ENCODE measurements around the gene LSM14B. TPM values are rescaled to one million over a fixed set of nuclear protein-coding genes. Genes with fewer than 3 reads are reported as not detected.

The LSM14B gene
- total RNA-seq, 1 experiment from 2014 or later = 51.8 TPM

DNA sequence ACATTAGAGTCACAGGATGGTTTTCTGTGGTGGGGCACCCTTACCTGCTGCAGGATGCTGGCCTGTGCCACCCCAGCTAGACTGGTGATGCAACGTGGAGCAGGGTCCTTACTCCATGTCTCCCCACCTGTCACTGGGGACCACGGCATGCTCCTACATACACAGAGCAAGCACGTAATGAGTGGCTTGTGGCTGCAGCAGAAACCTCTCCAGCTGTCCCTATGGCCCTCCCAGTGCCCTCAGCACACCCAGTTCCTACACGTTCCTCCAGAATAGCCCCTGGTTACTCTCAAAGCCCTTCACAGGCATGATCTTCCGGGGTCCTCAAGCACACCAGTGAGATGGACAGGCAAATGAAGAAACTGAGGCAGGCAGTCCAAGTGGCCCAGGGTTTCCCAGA lies 3.2 kb upstream of the LSM14B start:
- ATAC-seq = no peak
- Histone ChIP-seq H3K9ac (ENCODE audit: low read length) (no peak overlapping the region), H3F3A (ENCODE audit: low read length, unreplicated experiment) (no peaks in the 10 kb centered on the region), H3K79me2 (ENCODE audit: low read length) (peaks cover 14% of the 10 kb centered on the region), H2AFZ (ENCODE audit: low read length) (no peak overlapping the region), H3K27me3 (ENCODE audit: low read length) (no peaks in the 10 kb centered on the region), H3K4me3 (ENCODE audit: low read length) (no peak overlapping the region), H3K27ac (ENCODE audit: low read length) (no peak overlapping the region), H3K4me2 (ENCODE audit: low read length) (no peak overlapping the region), H3K9me2 (replicated peaks; ENCODE audit: low read length) (no peaks in the 10 kb centered on the region), H3K9me3 (ENCODE audit: low read length) (no peaks in the 10 kb centered on the region), H4K20me1 (ENCODE audit: low read length) (peaks cover 9% of the 10 kb centered on the region), H3K4me1 (ENCODE audit: insufficient read depth, low read length) (peaks cover 12% of the 10 kb centered on the region; the same call in 1 of the 2 replicates), H3K36me3 (ENCODE audit: low read depth, low read length) (no peaks in the 10 kb centered on the region)
- BruUV-seq (replicated peaks) = no TSS peak
- intact Hi-C loops (cut with micrococcal nuclease) = no loop called here
- DNase-seq = no peak
- TF ChIP-seq EZH2phosphoT487 (IDR thresholded peaks at IDR 0.05; ENCODE audit: borderline replicate concordance, low read length) (no peak), EZH2 (IDR thresholded peaks at IDR 0.05; ENCODE audit: low read length, unreplicated experiment) (no peak)
- TF ChIP-seq, protein P1, sequence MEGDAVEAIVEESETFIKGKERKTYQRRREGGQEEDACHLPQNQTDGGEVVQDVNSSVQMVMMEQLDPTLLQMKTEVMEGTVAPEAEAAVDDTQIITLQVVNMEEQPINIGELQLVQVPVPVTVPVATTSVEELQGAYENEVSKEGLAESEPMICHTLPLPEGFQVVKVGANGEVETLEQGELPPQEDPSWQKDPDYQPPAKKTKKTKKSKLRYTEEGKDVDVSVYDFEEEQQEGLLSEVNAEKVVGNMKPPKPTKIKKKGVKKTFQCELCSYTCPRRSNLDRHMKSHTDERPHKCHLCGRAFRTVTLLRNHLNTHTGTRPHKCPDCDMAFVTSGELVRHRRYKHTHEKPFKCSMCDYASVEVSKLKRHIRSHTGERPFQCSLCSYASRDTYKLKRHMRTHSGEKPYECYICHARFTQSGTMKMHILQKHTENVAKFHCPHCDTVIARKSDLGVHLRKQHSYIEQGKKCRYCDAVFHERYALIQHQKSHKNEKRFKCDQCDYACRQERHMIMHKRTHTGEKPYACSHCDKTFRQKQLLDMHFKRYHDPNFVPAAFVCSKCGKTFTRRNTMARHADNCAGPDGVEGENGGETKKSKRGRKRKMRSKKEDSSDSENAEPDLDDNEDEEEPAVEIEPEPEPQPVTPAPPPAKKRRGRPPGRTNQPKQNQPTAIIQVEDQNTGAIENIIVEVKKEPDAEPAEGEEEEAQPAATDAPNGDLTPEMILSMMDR (conservative IDR thresholded peaks at IDR 0.05; ENCODE audit: low read depth, low read length) = no peak
- POLR2A ChIA-PET (ENCODE audit: unreplicated experiment) = no interaction called here
- CTCF ChIA-PET = no interaction called here

DNA sequence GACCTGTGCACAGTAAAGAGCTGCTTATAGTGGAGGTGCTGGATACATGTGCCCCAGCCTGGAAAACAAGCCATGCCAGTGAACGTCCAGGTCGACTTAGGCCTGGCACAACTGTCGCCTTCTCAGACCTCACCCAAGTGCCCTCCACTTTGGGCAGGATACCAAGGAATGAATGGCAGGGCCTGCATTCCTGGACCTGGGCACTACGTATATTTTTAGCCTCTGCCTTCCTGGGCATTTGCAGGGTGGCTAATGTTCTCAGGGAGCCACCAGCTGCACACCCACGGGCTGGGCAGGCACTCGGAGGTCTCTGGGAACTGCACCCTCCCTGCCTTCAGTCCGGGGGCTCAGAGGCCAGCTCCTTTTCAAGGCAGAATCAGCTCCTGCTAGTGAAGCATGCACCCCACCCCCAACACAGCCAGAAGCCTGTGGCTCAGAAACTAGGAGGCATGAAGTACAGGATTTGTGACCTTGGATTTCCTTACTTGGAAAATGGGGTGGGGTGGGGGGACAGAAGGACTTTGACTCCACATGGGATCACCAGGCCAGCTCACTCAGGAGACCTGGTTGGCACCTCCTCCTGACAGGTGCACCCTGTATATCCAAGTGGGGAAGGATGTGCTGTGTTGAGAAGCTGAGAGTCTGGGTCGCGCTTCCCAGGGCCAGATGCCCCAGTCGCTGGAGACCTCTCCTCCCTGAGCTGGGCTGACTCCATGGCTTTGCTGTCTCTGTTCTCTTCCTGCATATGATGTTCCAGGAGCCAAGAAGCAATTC lies 2.5 kb upstream of the LSM14B start:
- TF ChIP-seq, protein P1 (conservative IDR thresholded peaks at IDR 0.05; ENCODE audit: low read depth, low read length) = no peak
- no peak for TF ChIP-seq EZH2phosphoT487 (IDR thresholded peaks at IDR 0.05; ENCODE audit: borderline replicate concordance, low read length)
- no peak for TF ChIP-seq EZH2 (IDR thresholded peaks at IDR 0.05; ENCODE audit: low read length, unreplicated experiment)
- H3K9ac ChIP-seq (ENCODE audit: low read length) = no peak overlapping the region
- no peaks in the 10 kb centered on the region for H3F3A ChIP-seq (ENCODE audit: low read length, unreplicated experiment)
- H3K27ac ChIP-seq (ENCODE audit: low read length) = no peak overlapping the region
- intact Hi-C loops (cut with micrococcal nuclease) = loop anchor here (5.0 kb wide), 1 partner anchor 107 kb away; no protein-coding TSS in a partner anchor
- H3K4me1 ChIP-seq (ENCODE audit: insufficient read depth, low read length) = peaks cover 14% of the 10 kb centered on the region; the same call in 1 of the 2 replicates
- H3K4me3 ChIP-seq (ENCODE audit: low read length) = no peak overlapping the region
- no peak overlapping the region for H2AFZ ChIP-seq (ENCODE audit: low read length)
- H4K20me1 ChIP-seq (ENCODE audit: low read length) = peaks cover 13% of the 10 kb centered on the region
- CTCF ChIA-PET = no interaction called here
- DNase-seq (no peak), ATAC-seq (no peak)
- POLR2A ChIA-PET (ENCODE audit: unreplicated experiment) = no interaction called here
- no peaks in the 10 kb centered on the region for H3K9me3 ChIP-seq (ENCODE audit: low read length)
- BruUV-seq (replicated peaks) = no TSS peak
- H3K79me2 ChIP-seq (ENCODE audit: low read length) = peaks cover 20% of the 10 kb centered on the region
- no peaks in the 10 kb centered on the region for H3K36me3 ChIP-seq (ENCODE audit: low read depth, low read length)
- no peaks in the 10 kb centered on the region for H3K27me3 ChIP-seq (ENCODE audit: low read length)
- no peak overlapping the region for H3K4me2 ChIP-seq (ENCODE audit: low read length)
- no peaks in the 10 kb centered on the region for H3K9me2 ChIP-seq (replicated peaks; ENCODE audit: low read length)

DNA sequence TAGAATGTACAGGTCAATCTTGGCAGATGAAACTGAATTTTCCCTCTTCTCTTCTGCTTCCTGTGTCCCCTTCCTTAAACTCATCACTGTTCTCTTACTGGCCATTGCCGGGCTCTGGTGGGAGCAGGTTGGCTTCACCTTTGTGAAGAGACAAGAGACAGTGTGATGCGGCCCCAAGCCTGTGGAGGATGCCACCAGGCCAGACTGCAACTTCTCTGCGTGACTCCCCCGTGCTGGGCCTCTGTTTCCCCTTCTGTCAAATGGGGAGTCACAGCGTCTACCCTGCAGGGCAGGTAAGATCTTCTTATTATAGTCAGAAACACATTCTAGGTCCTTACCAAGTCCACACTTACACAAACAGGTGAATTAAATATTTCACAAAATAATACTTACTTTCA lies 1.9 kb upstream of the LSM14B start:
- no peak overlapping the region for H3K4me2 ChIP-seq (ENCODE audit: low read length)
- no peak overlapping the region for H3K9ac ChIP-seq (ENCODE audit: low read length)
- intact Hi-C loops (cut with micrococcal nuclease) = loop anchor here (5.0 kb wide), 1 partner anchor 108 kb away; no protein-coding TSS in a partner anchor
- peaks cover 14% of the 10 kb centered on the region; the same call in 1 of the 2 replicates for H3K4me1 ChIP-seq (ENCODE audit: insufficient read depth, low read length)
- POLR2A ChIA-PET (ENCODE audit: unreplicated experiment) = no interaction called here
- H3K27me3 ChIP-seq (ENCODE audit: low read length) = no peaks in the 10 kb centered on the region
- no peak overlapping the region for H3K4me3 ChIP-seq (ENCODE audit: low read length)
- H3F3A ChIP-seq (ENCODE audit: low read length, unreplicated experiment) = no peaks in the 10 kb centered on the region
- TF ChIP-seq, protein P1 (conservative IDR thresholded peaks at IDR 0.05; ENCODE audit: low read depth, low read length) = no peak
- TF ChIP-seq EZH2phosphoT487 (IDR thresholded peaks at IDR 0.05; ENCODE audit: borderline replicate concordance, low read length) = no peak
- TF ChIP-seq EZH2 (IDR thresholded peaks at IDR 0.05; ENCODE audit: low read length, unreplicated experiment) = no peak
- H2AFZ ChIP-seq (ENCODE audit: low read length) = no peak overlapping the region
- no peak overlapping the region for H3K27ac ChIP-seq (ENCODE audit: low read length)
- CTCF ChIA-PET = no interaction called here
- no peaks in the 10 kb centered on the region for H3K9me2 ChIP-seq (replicated peaks; ENCODE audit: low read length)
- H3K9me3 ChIP-seq (ENCODE audit: low read length) = no peaks in the 10 kb centered on the region
- DNase-seq (no peak), ATAC-seq (no peak)
- BruUV-seq (replicated peaks) = no TSS peak
- H3K79me2 ChIP-seq (ENCODE audit: low read length) = peaks cover 21% of the 10 kb centered on the region
- H4K20me1 ChIP-seq (ENCODE audit: low read length) = peaks cover 13% of the 10 kb centered on the region
- peaks cover 4% of the 10 kb centered on the region; the same call in 1 of the 2 replicates for H3K36me3 ChIP-seq (ENCODE audit: low read depth, low read length)
